Hippocampal formation (tissue), 2 donors: Measurements from ENCODE around the gene ATP5MC2.
"Not testable (repeated sequence)": the region's sequence is repeated elsewhere in the genome, so short reads cannot be mapped to it uniquely, and the experiment has no call there.

Experiments
- DNase-seq, 2 donors: peaks; one replicate each; lab custom pipeline; 2025; lab: John Stamatoyannopoulos, UW

ATP5MC2 gene

DNA sequence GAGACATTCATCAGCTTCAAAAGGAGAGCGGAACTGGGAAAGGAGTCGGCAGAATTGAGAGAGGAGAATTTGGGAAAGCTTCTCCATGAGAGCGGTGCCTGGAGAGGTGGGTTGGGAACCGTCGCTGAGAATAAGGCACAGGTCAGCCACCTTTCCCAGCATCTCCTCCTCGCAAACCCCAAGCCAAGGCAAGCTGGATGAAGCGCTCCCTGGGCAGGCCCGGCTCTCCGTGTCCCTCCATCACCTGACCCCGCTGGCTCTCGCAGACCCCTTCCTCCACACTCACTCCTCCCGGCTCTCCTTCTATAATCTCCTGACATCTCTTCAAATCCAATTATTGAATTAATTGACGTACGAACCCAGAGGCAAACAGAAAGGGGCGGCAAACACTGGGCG is 18.9 kb upstream of the ATP5MC2 start:
- DNase-seq, result no peak

DNA sequence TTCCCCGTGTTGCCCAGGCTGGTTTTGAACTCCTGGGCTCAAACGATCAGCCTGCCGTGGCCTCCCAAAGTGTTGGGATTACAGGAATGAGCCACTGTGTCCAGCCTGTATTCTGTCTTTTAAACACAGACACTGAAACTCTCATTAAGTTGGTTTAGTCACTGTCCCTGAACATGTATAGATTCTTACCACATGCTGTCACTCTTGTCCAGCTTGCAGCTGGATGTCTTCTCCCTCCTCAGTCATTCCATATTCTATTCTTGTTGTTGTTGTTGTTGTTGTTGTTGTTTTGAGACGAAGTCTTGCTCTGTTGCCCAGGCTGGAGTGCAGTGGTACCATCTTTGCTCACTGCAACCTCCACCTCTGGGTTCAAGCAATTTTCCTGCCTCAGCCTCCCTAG is 12.3 kb upstream of the ATP5MC2 start:
- DNase-seq, result no peak

DNA sequence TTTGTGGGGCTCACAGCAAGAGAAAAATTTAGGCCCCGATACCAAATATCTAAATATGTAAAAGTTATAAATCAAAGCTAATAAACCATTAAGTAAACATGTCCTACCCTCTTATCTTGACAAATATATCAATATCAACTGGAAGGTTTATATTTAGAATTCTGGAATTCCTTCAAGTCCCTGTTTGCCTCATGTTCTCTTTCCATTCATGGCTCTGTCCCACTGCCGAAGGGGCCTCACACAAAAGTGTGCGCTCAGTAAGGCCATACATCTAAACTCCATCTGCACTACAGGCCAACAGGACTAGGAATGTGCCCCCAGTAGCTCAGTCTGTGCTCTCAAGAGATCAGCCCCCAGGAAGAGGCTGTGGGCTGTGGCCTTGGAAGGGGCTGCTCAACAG is 10.6 kb upstream of the ATP5MC2 start:
- DNase-seq, result no peak

DNA sequence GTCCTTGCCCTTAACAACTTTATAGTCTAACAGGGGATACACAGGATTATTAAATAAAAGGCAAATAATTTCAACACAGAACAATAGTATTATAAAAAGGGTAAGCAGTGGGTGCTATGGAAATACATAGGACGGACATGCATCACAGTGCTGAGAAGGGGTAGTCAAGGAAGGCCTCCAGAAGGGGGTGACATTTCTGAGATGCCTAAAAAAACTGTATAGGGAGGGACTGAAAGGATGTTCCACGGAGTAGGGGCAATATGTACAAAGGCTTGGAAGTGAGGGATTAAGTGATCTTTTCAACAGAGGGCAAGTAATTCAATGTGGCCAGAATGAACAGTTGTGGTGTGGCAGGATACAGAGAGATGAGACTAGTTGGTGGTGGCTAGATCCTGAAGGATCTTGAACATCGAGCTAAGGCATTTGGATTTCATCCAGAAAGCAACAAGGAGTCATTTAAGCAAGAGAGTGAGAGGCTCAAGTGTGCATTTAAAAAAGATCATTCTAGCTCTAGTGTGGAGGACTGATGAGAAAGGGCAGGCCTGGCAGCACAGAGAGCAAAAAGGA is 8.9 kb upstream of the ATP5MC2 start:
- DNase-seq, result no peak

DNA sequence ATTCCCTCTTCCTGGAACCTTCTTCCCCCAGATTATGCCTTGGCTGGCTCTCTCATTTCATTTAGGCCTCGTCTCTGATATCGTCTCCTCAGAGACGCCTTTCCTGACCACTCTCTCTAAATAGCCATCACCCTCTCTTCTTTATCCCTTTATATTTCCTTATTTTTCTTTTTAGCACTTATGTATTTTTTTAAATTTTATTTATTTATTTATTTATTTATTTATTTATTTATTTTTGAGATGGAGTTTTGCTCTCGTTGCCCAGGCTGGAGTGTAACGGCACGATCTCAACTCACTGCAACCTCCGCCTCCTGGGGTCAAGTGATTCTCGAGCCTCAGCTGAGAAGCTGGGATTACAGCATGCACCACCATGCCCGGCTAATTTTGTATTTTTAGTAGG is 8.1 kb upstream of the ATP5MC2 start:
- no peak for DNase-seq

DNA sequence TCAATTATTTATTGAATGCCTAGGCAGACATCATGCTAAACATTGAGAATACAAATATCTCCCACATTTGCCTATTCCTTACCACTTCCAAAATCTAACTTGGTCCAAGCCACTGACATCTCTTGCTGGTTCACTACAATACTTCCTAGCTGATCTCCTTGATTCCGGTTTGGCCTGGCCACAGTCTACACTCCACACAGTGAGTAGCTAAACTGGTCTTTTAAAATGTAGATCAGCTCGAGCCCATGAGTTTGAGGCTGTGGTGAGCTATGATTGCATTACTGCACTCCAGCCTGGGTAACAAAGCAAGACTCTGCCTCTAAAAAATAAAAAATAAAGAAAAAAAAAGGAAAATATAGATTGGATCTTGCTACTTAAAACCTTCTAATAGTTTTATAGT is 7.6 kb upstream of the ATP5MC2 start:
- no peak for DNase-seq

DNA sequence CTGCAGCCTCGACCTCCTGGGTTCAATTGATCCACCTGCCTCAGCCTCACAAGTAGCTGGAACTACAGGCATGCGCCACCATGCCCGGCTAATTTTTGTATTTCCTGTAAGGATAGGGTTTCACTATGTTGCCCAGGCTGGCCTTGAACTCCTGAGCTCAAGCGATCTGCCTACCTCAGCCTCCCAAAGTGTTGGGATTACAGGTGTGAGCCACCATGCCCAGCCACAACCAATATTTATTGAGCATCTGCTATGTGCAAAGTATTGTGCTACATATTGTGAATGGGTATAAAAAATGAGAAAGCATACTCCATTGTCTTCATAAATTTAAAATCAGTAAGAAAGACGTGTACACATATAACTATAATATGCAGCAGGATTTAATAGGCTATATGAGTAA is 4.2 kb upstream of the ATP5MC2 start:
- DNase-seq, result not testable (repeated sequence)

DNA sequence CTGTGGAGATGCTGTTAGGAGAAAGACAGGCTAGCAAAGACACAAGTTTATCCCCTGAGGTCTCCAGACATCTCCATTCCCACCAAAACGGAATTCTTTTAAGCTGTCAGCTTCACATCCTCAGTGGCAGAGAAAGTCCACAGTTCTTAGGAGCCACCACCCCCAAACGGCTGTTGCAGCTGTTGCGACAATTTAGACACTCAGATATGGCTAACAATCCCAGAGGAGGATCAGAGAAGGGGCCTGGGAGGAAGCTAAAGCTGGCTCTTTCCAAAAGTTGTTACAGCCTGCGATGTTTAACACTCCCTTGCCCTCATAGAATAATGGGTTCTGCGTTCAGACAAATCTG is 1.9 kb upstream of the ATP5MC2 start:
- peak; percentile 48 to 63 for DNase-seq

DNA sequence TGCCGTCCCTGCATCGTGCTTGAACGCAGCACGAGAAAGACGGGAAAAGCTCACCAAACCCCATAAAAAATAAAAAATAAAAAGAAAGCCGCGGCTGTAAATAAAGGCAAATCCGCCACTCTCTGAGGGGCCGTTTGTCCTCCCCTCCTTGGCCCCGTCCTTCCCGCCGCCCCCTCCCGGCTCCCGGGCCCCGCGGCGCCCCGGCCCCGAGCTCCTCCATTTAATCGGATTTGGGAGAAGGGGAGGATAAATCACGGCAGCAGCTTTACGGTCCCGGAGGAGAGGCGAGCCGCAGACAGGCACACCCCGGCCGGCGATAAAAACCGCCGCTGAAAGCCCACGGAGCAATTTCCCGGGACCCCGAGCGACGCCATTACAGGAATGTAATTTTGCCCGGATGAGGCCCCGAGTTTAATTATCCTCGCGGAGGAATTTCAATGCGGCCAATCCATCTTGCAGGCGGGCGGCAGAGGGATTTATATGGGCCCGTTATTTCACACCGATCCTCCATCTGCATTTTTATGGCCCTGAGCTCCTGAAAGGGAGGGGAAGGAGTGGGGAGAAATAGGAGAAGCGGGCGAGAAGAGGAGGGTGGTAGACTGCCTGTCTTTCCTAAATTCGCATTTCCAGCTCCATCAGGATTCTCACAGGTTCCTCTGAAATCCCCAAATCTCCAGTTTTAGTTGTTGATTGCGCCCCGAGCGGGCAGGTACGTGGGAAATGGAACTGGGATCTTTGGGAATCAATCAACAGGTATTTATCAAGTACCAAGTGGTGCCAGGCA is 1.3 kb upstream of the ATP5MC2 start:
- peak; percentile 49 to 66 for DNase-seq

DNA sequence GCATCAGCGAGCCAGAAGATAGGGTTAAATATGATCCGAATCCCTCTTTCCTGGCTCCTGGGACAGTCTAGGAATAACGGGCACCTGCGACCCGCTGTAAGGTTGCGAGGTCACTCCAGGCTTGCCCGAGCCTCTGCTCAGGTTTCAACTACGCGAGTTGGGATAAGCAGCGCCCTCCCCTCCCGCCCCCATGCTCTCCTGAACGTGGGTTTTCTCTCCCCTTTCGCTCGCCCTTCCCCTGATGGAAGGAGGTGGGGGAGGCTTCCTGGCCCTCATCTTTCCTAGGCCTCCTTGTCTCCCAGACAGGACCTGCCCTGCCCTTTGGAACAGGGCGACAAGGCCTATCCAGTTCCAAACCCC is 753 bp upstream of the ATP5MC2 start:
- DNase-seq, result peak; percentile 54 to 66

DNA sequence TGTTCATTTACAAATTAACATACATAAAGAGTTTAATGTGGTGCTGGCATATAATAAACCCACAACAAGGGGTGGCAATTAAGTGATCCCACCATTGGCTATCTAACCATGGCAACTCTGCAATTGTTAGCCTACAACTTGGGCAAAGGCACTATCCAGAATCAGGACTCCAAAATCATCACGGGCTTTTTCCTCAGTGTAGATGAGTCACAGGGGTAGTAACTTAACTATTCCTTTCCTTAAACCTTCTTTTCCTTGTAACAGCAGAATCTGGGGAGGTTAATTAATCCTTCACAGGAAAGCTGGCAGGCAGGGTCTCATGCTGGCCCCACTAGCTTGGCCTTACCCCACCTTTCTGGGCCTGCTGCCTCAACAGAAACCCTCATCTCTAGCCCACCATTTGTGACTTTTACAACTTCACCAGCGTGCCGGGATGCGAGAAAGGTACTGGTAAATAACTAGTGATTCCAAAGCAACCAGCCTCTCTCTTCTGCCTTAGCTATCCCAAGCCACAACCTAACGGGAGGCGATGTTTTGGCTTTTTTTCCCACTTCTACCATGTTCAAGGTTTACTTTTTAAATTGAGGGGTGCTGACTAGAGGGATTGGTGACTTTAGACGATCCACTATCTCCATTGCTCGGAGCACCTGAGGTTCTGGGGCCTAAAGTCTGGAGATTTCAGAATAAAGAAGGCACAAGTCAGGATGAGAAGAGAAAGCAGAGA is 744 bp downstream of the ATP5MC2 start:
- DNase-seq, result no peak

DNA sequence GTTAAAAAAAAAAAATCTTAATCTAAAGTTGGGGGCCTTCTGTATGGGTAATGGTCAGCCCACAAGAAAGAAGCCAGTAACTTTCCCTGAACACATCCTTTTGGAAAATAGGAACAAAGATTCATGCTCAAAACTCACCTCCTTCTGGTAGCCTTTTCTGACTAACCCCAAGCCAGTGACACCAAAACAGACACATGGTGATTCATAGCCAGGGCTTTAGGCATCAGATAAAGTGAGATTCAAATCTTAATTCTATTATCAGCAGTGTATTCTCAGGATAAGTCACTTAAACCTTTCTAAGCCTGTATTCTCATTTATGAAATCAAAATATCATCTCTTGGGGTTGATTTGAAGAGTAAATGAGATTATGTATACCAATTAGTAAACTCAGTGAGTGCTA is 4.9 kb downstream of the ATP5MC2 start:
- no peak for DNase-seq

DNA sequence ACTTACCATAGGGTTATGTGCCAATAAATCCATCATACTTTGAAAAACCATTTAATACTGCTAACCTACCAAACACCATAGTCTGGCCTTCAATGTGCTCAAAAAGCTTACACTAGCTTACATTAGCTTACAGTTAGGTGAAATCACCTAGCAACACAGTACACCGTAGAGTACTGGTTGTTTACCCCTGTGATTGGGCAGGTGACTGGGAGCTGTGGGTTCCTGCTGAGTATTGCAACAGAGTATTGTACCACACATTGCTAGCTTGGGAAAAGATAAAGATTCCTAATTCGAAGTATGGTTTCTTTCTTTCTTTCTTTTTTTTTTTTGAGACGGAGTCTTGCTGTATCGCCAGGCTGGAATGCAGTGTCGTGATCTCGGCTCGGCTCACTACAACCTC is 5.6 kb downstream of the ATP5MC2 start:
- no peak for DNase-seq

DNA sequence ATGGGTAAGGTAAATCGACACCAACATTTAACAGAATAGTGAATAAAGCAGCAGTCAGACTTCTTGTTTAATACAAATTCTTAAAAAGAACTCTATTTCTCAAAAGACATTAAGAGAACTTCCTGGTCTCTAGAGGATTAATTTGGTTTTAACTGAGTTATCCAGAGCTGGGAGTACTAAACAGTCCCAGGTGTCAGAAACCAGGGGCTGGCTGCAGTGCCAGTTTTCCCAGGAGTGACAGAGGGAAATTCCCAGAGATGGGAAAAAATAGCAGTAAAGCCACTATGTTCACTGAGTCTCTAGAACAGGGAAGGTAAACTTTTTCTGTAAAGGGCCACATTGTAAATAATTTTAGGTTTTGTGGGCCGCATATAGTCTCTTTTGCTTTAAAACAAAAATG is 8.8 kb downstream of the ATP5MC2 start:
- DNase-seq, result no peak

DNA sequence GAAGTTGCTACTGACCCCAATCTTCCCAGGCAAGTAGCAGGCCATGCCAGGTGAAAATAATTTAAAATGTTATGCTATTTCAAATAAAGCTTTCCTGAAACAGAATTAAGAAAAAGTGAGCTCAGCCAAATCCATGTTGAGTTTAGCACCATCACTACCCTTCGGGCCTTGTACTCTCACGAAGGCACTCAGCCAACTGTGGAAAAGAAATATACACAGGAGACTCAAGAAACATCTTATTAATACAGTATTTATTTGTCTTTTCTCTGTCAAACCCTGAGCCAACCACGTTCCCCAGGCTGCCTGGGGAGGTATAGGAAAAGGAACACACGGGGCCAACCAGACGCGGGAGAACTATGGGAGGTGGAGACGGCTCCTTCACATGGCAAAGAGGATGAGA is 10.9 kb downstream of the ATP5MC2 start:
- DNase-seq, result no peak

DNA sequence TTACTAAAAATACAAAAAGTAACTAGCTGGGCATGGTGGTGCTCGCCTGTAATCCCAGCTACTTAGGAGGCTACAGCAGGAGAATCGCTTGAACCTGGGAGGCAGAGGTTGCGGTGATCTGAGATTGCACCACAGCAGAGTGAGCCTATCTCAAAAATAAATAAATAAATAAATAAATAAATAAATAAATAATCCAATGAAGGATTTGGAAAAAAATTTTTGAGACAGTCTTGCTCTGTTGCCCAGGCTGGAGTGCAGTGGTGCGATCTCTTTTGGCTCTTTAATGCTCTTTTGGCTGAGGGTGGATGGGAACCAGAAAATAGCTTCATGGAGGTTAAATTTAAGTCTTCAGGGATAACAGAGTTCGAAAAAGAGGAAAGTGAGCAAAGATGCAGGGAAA is 11.7 kb downstream of the ATP5MC2 start:
- DNase-seq, result no peak

DNA sequence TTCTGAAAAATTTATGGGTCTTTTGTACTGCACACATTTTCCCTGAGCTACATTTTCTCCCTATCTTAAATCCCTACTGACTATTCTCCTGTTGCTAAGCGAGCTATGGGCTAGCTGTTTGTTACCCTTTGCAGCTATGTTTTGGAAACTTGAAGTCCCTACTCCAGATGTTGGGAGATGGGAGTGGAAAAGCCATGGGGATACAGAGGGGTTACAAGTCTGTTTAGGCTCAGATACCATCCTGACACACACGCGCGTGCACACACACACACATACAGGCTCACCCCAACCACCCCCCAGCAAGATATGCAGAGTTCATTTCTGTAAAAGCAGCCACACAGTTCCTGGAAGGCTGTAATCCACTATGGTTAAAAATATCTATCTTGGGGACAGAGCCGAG is 15.8 kb downstream of the ATP5MC2 start:
- no peak for DNase-seq

DNA sequence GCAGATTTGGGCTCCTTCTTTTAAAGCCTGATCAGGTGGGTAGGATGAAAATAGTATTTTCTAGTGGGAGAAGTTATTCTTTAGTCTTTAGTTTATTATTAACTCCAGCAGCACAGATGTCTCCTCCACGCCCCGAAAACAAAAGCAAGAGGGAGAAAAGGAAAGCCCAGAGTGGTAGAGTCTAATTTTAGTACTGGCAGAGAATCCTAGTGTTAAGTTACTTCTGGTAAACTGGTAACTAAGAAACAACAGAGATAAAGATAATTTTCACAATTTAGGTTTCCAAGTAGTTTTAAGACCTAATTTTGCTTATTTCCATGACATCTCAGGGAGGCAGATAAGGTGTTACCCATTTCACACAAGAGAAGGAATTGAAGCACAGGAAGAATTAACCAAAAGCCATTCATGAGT is 16.3 kb downstream of the ATP5MC2 start:
- no peak for DNase-seq

DNA sequence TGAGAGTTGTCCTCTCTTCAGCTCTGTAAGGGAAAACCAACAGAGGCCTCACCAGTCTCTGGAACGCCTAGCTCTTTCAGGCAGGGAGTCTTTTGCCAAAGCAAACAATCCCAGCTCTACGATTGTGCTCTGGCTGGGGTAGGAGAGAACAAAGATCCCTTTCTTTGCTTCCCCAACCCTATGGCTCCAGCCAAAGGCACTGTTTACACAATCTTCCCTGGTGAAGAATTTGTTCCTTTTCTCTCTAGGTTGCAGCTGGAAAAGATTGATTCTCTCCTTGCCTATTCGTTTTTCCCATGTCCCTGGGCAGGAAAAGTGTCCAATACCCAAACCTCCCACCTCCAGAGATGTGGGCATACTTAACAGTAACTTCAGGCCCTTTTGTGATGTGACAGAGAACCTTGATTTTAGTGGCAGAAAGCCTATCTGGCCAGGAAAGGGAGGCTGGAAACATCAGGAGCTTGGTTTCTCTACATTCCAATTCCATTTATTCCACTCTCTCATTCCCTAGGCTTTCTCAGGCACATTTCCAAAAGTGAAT is 16.8 kb downstream of the ATP5MC2 start:
- peak; percentile 74 to 99 for DNase-seq

DNA sequence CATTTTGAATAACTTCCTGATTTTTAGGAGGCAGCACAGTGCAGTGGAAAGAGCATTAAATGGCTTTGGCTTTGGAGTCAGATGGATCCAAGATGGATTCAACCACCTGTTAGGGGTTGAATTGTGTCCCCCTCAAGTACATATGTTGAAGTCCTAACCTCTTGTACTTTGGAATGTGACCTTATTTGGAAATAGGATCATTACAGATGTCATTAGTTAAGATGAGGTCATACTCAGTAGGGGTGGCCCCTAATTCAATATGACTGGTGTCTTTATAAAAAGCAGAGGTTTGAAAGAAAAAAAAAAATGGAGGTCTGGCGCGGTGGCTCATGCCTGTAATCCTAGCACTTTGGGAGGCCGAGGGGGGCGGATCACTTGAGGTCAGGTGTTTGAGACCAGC is 18.8 kb downstream of the ATP5MC2 start:
- DNase-seq, result no peak

DNA sequence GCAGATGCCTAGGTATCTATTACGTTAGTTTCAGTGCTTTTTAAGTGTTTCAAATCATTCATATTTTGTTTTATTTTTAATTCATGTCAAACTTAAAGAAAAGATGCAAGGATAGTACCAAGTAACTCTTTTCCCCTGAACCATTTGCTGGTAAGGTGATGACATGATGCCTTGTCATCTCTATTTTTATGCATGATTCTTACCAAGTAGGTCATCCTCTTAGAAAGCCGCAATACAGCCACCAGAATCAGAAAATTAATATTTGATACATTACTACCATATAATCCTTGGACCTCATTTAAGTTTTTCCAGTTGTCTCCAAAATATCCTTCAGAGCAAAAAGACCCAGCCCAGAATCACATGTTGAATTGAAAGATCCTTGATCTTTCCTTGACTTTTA is 22.3 kb downstream of the ATP5MC2 start:
- DNase-seq, result no peak

DNA sequence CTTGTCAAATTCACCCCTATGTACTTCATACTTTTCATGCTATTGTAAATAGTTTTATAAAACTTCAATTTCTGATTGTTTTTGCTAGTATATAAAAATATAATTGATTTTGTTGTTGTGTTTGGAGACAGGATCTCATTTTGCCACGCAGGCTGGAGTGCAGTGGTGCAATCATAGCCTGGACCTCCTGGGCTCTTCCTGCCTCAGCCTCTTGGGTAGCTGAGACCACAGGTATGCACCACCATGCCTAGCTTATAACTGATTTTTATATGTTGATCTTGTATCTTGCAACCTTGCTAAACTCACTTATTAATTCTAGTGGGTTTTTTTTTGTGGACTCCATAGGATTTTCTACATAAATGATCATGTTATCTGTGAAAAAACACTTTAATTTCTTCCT is 23.5 kb downstream of the ATP5MC2 start:
- no peak for DNase-seq

DNA sequence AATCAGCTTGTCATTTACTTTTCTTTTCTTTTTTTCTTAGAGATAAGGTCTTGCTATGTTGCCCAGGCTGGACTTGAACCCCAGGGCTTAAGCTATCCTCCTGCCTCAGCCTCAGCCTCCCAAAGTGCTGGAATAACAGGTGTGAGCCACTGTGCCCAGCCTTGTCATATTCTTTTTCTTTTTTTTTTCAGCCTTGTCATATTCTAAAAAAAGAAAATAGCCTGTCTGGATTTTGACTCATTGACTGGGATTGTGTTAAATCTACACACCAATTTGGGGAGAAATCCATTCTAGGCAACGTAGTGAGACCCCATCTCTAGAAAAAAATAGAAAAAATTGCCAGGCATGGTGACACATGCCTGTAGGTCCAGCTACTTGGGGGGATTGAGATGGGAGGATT is 24.1 kb downstream of the ATP5MC2 start:
- DNase-seq, result no peak
